Right lobe of liver (tissue), 6 donors: ENCODE measurements around the gene CDKN3. TPM values are rescaled to one million over a fixed set of nuclear protein-coding genes. Genes with fewer than 3 reads are reported as not detected.
A peak's percentile ranks its signal among the peaks of the same experiment; 100 is the strongest.

Experiments
- ATAC-seq, 4 donors: fragments of 200-7000 bp; cut with Tn5 transposase; one replicate each; pipeline ENCODE4 v1.9.1; 2020; ENCODE audit warnings: mild to moderate bottlenecking in 4 of 4, moderate library complexity in 4 of 4
- DNase-seq, 3 donors: peaks; one replicate each; pipeline ENCODE4 v3.0.0-alpha.2; 2020
- H3K27ac ChIP-seq, 3 donors: fragments of 200-600 bp; one replicate each; pipeline ENCODE4 v1.8.0; 2022
- H3K27me3 ChIP-seq, 2 donors: fragments of 200-600 bp; one replicate each; pipeline ENCODE4 v1.8.0; 2022
- H3K36me3 ChIP-seq, 4 donors: fragments of 200-600 bp; sonication (generic) in 1 of 4; one replicate each; pipeline versions ENCODE4 v1.5.1 to v1.8.0; 2017 to 2022; ENCODE audit warnings: control low read depth in 1 of 4
- H3K4me1 ChIP-seq, 4 donors: fragments of 200-600 bp; sonication (generic) in 1 of 4; one replicate each; pipeline versions ENCODE4 v1.5.1 to v1.8.0; 2017 to 2022; ENCODE audit warnings: control low read depth in 1 of 4
- H3K4me3 ChIP-seq, 3 donors: fragments of 200-600 bp; one replicate each; pipeline ENCODE4 v1.8.0; 2022
- H3K9me3 ChIP-seq, 4 donors: fragments of 200-600 bp; sonication (generic) in 1 of 4; one replicate each; pipeline versions ENCODE4 v1.5.1 to v1.8.0; 2017 to 2022; ENCODE audit warnings: control low read depth in 1 of 4
- POLR2A ChIP-seq: fragments of 450-650 bp; IDR thresholded peaks from one replicate; pipeline ENCODE4 v1.6.1; 2017; ENCODE audit warnings: antibody characterized with exemption, mild to moderate bottlenecking
- WGBS: methylation state at CpG from one replicate; pipeline ENCODE4 v1.1.6; 2018; ENCODE audit warnings: low coverage, low lambda C conversion rate; ENCODE audit not compliant: insufficient coverage; ENCODE audit errors: missing lambda C conversion rate; 5-methylcytosine and 5-hydroxymethylcytosine counted together
- intact Hi-C, 2 donors: fragments of 100-400 bp; cut with DNase I; formaldehyde crosslinking; loops; one replicate each; pipeline versions ENCODE4 v1.11.2 to v1.14.1; 2022
- total RNA-seq, 6 experiments: library from RNA; depleted of rRNA in 2 of 6; stranded (reverse); fragments of >200 nt in 2 of 6; fragmentation: NEBNext Ultra II Directional in 3 of 6; extraction: Animal tissue kit (Norgen Biotek cat#: 25700) in 3 of 6; gene quantifications; one replicate each; pipeline versions ENCODE4 v1.1.0 to v1.2.4, GENCODE V29; 2016 to 2023
- TF ChIP-seq, protein P1 (sequence below), 4 donors: fragments of 200-600 bp in 3 of 4; fragments of 450-650 bp in 1 of 4; IDR thresholded peaks; one replicate each; pipeline versions ENCODE4 v1.5.1 to v1.8.0; 2016 to 2022; ENCODE audit warnings: antibody characterized with exemption in 4 of 4, mild to moderate bottlenecking in 2 of 4
- donor health status: DM: no; HTN: yes; CAD: no.
- donor health status: DM: no; HTN: no; CAD: no.
- donor health status: DM: no; HTN: no; CAD: no.
- donor health status: DM: no; HTN: yes; CAD: no.
- donor health status: DM: no; HTN: yes; CAD: no.

The CDKN3 gene
- total RNA-seq, 6 experiments from 2014 or later: 0.59 to 7.3 (median 2.4) TPM; not detected in 1

DNA sequence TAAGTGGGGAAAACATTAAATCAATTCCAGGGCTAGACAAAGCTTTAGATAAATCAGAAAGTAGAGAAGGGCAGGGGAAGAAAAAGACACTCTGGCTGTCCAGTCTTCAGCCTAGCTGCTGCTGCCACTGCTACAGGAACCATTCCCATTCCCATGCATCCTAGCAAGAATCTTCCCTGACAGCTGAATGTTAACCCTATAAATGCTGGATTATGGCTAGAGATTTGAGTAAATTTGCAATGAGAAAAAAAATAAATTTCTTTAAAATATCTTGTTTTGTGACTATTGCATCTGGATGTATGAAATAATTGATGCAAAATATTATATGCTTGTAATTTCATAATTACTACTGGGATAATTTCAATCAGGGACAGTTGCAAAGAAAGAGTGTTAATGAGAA, 15.0 kb upstream of the CDKN3 start:
- Histone ChIP-seq H3K4me3 (no peak overlapping the region), H3K27ac (no peak overlapping the region), H3K9me3 (no peaks in the 10 kb centered on the region), H3K27me3 (no peaks in the 10 kb centered on the region), H3K36me3 (no peaks in the 10 kb centered on the region), H3K4me1 (no peaks in the 10 kb centered on the region)
- no peak for ATAC-seq
- intact Hi-C loops: no loop called here
- TF ChIP-seq POLR2A: no peak
- TF ChIP-seq, protein P1, sequence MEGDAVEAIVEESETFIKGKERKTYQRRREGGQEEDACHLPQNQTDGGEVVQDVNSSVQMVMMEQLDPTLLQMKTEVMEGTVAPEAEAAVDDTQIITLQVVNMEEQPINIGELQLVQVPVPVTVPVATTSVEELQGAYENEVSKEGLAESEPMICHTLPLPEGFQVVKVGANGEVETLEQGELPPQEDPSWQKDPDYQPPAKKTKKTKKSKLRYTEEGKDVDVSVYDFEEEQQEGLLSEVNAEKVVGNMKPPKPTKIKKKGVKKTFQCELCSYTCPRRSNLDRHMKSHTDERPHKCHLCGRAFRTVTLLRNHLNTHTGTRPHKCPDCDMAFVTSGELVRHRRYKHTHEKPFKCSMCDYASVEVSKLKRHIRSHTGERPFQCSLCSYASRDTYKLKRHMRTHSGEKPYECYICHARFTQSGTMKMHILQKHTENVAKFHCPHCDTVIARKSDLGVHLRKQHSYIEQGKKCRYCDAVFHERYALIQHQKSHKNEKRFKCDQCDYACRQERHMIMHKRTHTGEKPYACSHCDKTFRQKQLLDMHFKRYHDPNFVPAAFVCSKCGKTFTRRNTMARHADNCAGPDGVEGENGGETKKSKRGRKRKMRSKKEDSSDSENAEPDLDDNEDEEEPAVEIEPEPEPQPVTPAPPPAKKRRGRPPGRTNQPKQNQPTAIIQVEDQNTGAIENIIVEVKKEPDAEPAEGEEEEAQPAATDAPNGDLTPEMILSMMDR (IDR thresholded peaks at IDR 0.05): no peak
- DNase-seq: no peak

DNA sequence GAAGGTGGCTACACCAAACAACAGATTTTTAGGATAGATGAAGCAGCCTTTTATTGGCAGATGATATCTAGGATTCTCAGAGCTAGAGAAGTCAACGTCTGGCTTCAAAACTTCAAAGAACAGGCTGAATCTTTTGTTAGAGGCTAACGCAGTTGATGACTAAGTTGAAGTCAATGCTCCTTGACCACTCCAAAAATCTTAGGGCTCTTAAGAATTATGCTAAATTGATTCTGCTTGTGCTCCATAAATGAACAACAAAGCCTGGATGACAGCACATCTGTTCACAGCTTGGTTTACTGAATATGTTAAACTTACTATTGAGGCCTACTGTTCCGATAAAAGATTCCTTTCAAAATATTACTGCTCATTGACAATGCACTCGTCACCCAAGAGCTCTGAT, 13.0 kb upstream of the CDKN3 start:
- DNase-seq (no peak), ATAC-seq (no peak)
- TF ChIP-seq, protein P1 (IDR thresholded peaks at IDR 0.05): no peak
- TF ChIP-seq POLR2A: no peak
- H3K27ac ChIP-seq: no peak overlapping the region
- no peaks in the 10 kb centered on the region for H3K4me1 ChIP-seq
- no peaks in the 10 kb centered on the region for H3K27me3 ChIP-seq
- H3K4me3 ChIP-seq: no peak overlapping the region
- intact Hi-C loops: no loop called here
- H3K36me3 ChIP-seq: no peaks in the 10 kb centered on the region
- 88% methylated on average over 4 of the region's 4 CpGs for WGBS
- no peaks in the 10 kb centered on the region for H3K9me3 ChIP-seq

DNA sequence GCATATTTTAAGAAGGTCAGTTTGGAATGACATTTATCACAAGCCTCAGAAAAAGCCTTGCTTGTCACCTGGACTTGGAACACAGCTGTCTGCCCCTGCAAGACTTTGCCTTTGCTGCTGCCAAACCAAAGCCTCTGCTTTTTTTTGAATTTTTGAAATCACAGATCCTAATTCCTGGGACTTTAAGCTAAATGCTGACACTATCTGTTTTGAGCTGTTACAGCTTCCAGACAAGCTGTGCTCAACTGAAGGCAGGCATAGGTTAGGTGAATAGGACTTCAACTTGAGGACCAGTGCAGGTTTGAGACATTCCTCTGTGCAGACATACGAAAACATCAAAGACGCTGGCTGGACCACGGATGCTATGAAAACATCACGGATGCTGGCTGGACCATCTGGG, 11.3 kb upstream of the CDKN3 start:
- no peaks in the 10 kb centered on the region for H3K4me1 ChIP-seq
- TF ChIP-seq POLR2A: no peak
- TF ChIP-seq, protein P1 (IDR thresholded peaks at IDR 0.05): no peak
- intact Hi-C loops: no loop called here
- H3K36me3 ChIP-seq: no peaks in the 10 kb centered on the region
- 70% methylated on average over 4 of the region's 4 CpGs for WGBS
- H3K4me3 ChIP-seq: no peak overlapping the region
- no peak for ATAC-seq
- no peaks in the 10 kb centered on the region for H3K9me3 ChIP-seq
- H3K27me3 ChIP-seq: no peaks in the 10 kb centered on the region
- DNase-seq: no peak
- H3K27ac ChIP-seq: no peak overlapping the region

DNA sequence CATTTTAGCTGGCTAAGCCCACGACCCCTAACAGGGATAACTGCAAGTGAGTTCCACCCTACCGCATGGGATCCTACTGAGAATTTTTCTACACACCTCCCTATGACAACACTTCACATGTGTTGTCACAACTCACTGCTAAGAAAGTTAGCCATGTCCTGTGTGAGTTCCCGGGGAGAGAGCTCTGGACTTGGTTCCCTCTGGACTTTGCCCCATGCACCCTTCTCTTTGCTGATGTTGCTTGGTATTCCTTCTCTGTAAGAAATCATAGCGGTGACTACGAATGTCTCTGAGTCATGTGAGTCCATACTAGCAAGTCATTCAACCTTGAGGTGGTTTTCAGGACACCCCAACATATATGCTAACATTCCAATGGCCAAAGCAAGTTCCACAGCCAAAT, 9.5 kb upstream of the CDKN3 start:
- whole genome bisulfite sequencing: 56% methylated on average over 3 of the region's 5 CpGs
- no peak overlapping the region for H3K4me3 ChIP-seq
- no peaks in the 10 kb centered on the region for H3K36me3 ChIP-seq
- intact Hi-C loops: no loop called here
- ATAC-seq: peak in 2 of 4 donors; percentile 66 to 80
- H3K9me3 ChIP-seq: peaks cover 0 to 2% (median 0%) of the 10 kb centered on the region in 4 donors
- no peak for DNase-seq
- no peak overlapping the region for H3K27ac ChIP-seq
- no peaks in the 10 kb centered on the region for H3K4me1 ChIP-seq
- H3K27me3 ChIP-seq: no peaks in the 10 kb centered on the region
- no peak for TF ChIP-seq POLR2A
- TF ChIP-seq, protein P1 (IDR thresholded peaks at IDR 0.05): no peak
